DLD1 (cell line): ENCODE results near the gene UBN1.

Experiments
- in situ Hi-C: cut with HindIII; loops from 2 replicates; pipeline ENCODE4 v1.10.0; 2017; ENCODE audit warnings: low sequenced_read_pairs

Gene UBN1

DNA sequence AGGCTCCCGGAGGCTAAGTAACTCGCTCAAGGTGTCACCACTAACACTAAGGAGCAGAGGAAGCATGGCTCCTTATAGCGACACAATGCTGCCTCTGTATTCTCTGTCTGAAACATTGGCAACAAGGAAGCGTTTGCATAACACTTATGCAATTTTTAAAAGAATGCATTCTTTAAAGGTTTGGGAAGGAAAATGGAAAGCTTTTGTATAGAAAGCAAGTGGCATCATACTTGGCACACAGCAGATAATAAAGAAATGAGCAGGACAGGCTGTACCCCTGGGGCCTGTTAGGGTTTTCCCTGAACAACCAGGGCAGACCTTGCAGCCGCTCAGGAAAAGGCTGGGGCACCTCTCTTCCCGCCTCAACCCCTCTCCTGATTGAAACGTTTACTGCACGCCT lies 52.8 kb downstream of the UBN1 start:
- in situ Hi-C loops, result no loop called here

GRCh38 chr16:4900750-4901149 lies 53.5 kb downstream of the UBN1 start:
- in situ Hi-C loops, result no loop called here

GRCh38 chr16:4902038-4902437 lies 54.8 kb downstream of the UBN1 start:
- in situ Hi-C loops, result no loop called here

- in situ Hi-C loops, result no loop called here
Observed at GRCh38 chr16:4904108-4904941, 57.0 kb downstream of the UBN1 start.

GRCh38 chr16:4904942-4905615 lies 57.8 kb downstream of the UBN1 start:
- in situ Hi-C loops, result no loop called here

GRCh38 chr16:4908854-4909401 lies 61.6 kb downstream of the UBN1 start:
- in situ Hi-C loops, result no loop called here

- in situ Hi-C loops, result no loop called here
Observed at GRCh38 chr16:4909825-4910224, 62.5 kb downstream of the UBN1 start.

GRCh38 chr16:4910828-4911227 lies 63.5 kb downstream of the UBN1 start:
- in situ Hi-C loops, result no loop called here

DNA sequence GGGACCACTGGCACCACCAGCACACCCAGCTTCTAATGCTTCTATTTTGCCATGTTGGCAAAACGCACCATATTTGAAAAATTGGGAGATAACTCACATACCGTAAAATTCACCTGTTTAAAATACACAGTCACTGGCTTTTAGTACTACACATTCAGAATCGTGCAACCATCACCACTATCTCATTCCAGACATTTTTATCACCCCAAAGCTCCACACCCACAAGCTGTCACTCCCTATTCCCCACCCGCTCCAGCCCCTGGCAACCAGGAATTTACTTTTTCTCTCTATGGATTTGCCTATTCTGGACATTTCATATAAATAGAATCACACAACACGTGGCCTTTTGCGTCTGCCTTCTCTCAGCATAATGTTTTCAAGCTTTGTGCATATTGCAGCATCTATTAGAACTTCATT lies 64.7 kb downstream of the UBN1 start:
- in situ Hi-C loops, result no loop called here

- in situ Hi-C loops, result no loop called here
Observed at GRCh38 chr16:4913130-4913773, 66.0 kb downstream of the UBN1 start.

DNA sequence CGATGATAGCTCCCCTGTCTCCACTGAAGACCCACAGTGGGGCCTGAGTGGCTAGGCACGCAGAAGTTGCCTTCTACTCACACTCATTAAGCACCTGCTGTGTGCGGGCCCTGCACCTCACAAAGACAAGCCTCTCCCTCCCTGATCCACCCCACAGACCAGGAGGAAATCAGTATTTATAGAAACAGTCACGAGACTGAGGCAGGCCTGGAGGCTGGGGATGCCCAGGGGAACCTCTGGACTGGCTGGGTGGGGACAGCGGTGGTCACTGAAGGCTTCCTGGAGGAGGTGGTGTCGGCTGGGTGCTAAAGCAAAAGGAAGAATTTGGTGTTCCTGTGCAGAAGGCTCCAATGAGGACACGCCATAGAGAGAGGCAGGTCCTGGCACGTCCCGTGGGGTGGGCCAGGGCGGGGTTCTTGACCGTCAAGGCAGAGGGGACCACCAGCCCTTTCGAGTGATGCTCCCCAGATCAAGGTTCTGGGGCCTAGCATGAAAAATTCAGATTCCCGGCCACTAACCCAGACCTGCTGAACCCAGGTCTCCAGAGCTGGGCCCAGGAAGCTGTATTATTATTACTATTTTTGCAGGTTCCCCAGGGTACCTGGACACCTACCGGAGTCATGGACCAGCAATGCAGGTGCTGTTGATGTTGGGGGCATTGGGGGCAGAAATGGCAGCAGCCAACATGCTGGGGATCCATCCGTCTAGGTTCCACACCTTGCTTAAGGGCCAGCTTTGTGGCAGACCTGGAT lies 66.7 kb downstream of the UBN1 start:
- in situ Hi-C loops, result no loop called here

- in situ Hi-C loops, result no loop called here
Observed at GRCh38 chr16:4914528-4915225, 67.4 kb downstream of the UBN1 start.

GRCh38 chr16:4915226-4915761 lies 68.0 kb downstream of the UBN1 start:
- in situ Hi-C loops, result no loop called here

DNA sequence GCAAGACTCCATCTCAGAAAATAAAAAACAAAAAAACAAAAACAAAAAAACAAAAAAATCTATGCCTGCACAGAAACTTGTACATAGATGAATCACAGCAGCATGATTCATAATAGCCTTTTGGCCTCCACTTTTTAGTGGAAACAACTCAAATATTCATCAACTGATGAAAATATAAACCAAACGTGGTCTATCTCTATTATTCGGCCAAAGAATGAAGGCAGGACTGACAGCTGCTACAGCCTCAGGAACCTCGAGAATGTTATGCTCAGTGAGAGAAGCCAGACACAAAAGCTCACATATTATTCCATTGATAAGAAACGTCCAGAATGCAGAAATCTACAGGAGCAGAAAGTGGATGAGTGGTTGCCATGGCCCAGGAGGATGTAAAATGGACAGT lies 69.8 kb downstream of the UBN1 start:
- in situ Hi-C loops, result no loop called here

DNA sequence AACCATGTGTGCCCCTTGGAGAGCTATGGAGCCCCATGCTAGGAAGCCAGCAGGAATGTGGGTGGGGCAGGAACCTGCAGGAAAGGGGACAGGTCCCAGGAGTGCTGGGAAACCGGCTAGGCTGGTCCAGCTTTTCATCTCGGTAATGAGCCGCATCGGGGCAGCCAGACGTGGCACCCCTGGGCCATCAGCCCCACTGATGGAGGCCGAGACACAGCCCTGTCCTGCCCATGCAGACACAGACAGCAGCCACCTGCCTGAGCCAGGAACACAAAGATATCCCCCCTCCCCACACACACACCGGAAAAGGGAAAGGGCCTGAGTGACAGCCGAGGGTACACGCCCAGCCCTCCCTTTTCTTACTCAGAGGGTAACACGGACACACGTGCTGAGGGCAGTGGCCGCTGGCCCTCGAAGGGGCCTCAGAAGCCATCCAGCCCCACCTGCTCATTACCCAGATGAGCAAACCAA lies 71.5 kb downstream of the UBN1 start:
- in situ Hi-C loops, result no loop called here

DNA sequence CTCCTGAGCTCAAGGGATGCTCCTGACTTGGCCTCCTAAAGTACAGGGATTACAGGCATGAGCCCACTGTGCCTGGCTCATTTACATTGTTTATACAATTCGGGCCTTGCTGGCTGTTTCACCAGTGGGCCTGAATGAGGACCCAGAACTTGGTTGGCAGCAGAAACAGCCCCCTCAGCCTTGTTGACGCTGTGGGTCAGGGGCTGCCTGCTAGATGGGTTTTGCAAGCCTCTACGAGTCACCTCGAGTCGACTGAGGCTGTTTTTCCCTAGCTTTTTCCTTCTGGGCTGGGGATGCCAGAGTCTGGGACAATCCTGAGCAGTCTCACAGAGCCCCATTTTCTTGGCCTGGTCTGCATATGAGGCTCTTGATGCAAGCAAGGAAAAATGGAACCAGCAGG lies 73.5 kb downstream of the UBN1 start:
- in situ Hi-C loops, result no loop called here

GRCh38 chr16:4922721-4923342 lies 75.6 kb downstream of the UBN1 start:
- in situ Hi-C loops, result no loop called here

DNA sequence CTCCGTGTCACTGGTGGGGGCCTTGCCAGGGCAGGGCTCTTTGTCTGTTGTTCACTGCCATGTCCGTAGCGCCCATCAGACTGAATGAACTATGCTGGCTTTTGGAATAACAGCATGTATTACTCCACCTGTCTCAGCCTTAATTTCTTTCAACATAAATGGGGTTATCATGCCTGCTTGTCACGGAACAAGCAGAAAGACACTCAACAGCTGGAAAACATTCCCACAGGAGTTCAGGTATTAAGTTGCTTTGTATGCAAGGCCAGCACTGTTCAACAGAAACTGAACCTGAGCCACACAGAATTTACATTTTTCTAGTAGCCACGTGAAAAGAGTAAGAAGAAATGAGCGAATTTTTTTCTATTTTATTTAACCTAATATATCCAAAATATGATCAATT lies 76.6 kb downstream of the UBN1 start:
- in situ Hi-C loops, result no loop called here

- in situ Hi-C loops, result no loop called here
Observed at GRCh38 chr16:4924593-4925292, 77.5 kb downstream of the UBN1 start.
